Forelimb muscle (tissue), 1 donor: ENCODE measurements around the gene ADAM19. TPM values are rescaled to one million over a fixed set of nuclear protein-coding genes. Genes with fewer than 3 reads are reported as not detected.

Source experiments
- DNase-seq: peaks from one replicate; pipeline ENCODE4 v3.0.0-alpha.2; 2013; ENCODE audit warnings: low read depth
- polyA plus RNA-seq: library from polyadenylated mRNA; unstranded; fragments of 120-200 nt; gene quantifications from one replicate; pipeline ENCODE4 v1.2.1, GENCODE V29; 2013; ENCODE audit not compliant: insufficient read length

Gene ADAM19
- polyA plus RNA-seq = 17.2 TPM

- DNase-seq = no peak
Measured at GRCh38 chr5:157575381-157576020, at the start of gene ADAM19. ADAM19 (minus strand) TSS chr5:157575775; CDS start chr5:157575696, 79 bp downstream.

GRCh38 chr5:157624144-157624543, 48.6 kb upstream of the ADAM19 start:
- DNase-seq = no peak

GRCh38 chr5:157620776-157621175, 45.2 kb upstream of the ADAM19 start:
- no peak for DNase-seq

- no peak for DNase-seq
Measured at GRCh38 chr5:157618191-157618765, 42.7 kb upstream of the ADAM19 start.

GRCh38 chr5:157616785-157617184, 41.2 kb upstream of the ADAM19 start:
- no peak for DNase-seq

GRCh38 chr5:157613385-157614245, 38.0 kb upstream of the ADAM19 start:
- no peak for DNase-seq

GRCh38 chr5:157612581-157612980, 37.0 kb upstream of the ADAM19 start:
- DNase-seq = no peak

- DNase-seq = no peak
Measured at GRCh38 chr5:157611571-157612476, 36.2 kb upstream of the ADAM19 start.

GRCh38 chr5:157610990-157611389, 35.4 kb upstream of the ADAM19 start:
- DNase-seq = no peak

- no peak for DNase-seq
Measured at GRCh38 chr5:157608972-157609565, 33.5 kb upstream of the ADAM19 start.

- DNase-seq = no peak
Measured at GRCh38 chr5:157607371-157608161, 32.0 kb upstream of the ADAM19 start.

GRCh38 chr5:157606046-157606445, 30.5 kb upstream of the ADAM19 start:
- no peak for DNase-seq

- no peak for DNase-seq
Measured at GRCh38 chr5:157603333-157604190, 28.0 kb upstream of the ADAM19 start.

GRCh38 chr5:157602505-157602904, 26.9 kb upstream of the ADAM19 start:
- DNase-seq = no peak

- DNase-seq = no peak
Measured at GRCh38 chr5:157600252-157600651, 24.7 kb upstream of the ADAM19 start.

GRCh38 chr5:157599565-157599964, 24.0 kb upstream of the ADAM19 start:
- no peak for DNase-seq

GRCh38 chr5:157598350-157598936, 22.9 kb upstream of the ADAM19 start:
- no peak for DNase-seq

- no peak for DNase-seq
Measured at GRCh38 chr5:157597277-157597676, 21.7 kb upstream of the ADAM19 start.

- DNase-seq = no peak
Measured at GRCh38 chr5:157596487-157596886, 20.9 kb upstream of the ADAM19 start.
